WTC11 (cell line): Measurements from ENCODE around the gene TIGD7. TPM values are rescaled to one million over a fixed set of nuclear protein-coding genes. Genes with fewer than 3 reads are reported as not detected.

Experiments
- ATAC-seq: fragments of 200-7000 bp; cut with Tn5 transposase; 2 replicates; pipeline ENCODE4 v1.10.0; 2021; ENCODE audit warnings: mild to moderate bottlenecking, moderate library complexity
- CTCF ChIA-PET: fragments of 300-600 bp; sonication (Branson Sonifier 250); formaldehyde crosslinking; loops from one replicate; lab custom pipeline; 2021; ENCODE audit warnings: antibody characterized with exemption; lab: Charles Lee
- POLR2A ChIA-PET: fragments of 350-600 bp; sonication (Branson Sonifier 250); formaldehyde crosslinking; loops from one replicate; lab custom pipeline; 2021; ENCODE audit warnings: antibody characterized with exemption; lab: Charles Lee
- DNase-seq: peaks from one replicate; pipeline ENCODE4 v3.0.0; 2021; ENCODE audit warnings: low spot score
- H3K27ac Mint-ChIP-seq: 2 replicates; pipeline ENCODE4 v1.8.0; 2021; ENCODE audit warnings: mixed read lengths
- H3K27me3 Mint-ChIP-seq: 2 replicates; pipeline ENCODE4 v1.8.0; 2021; ENCODE audit warnings: low read depth, mild to moderate bottlenecking, moderate library complexity, mixed read lengths
- H3K36me3 Mint-ChIP-seq: 2 replicates; pipeline ENCODE4 v1.8.0; 2021; ENCODE audit warnings: mixed read lengths
- H3K4me1 Mint-ChIP-seq: 2 replicates; pipeline ENCODE4 v1.8.0; 2022; ENCODE audit warnings: mixed read lengths
- H3K4me3 Mint-ChIP-seq: 2 replicates; pipeline ENCODE4 v1.8.0; 2021; ENCODE audit warnings: mild to moderate bottlenecking, moderate library complexity, mixed read lengths
- H3K9me3 Mint-ChIP-seq: 2 replicates; pipeline ENCODE4 v1.8.0; 2021; ENCODE audit warnings: mixed read lengths
- ESRRA ChIP-seq: sonication (generic); formaldehyde crosslinking; IDR thresholded peaks from 2 replicates; pipeline ENCODE4 v1.8.1; 2022; ENCODE audit warnings: mild to moderate bottlenecking, missing genetic modification reagents, borderline replicate concordance
- ETV6 ChIP-seq: sonication (generic); formaldehyde crosslinking; IDR thresholded peaks from 2 replicates; pipeline ENCODE4 v1.8.1; 2022; ENCODE audit warnings: mild to moderate bottlenecking, missing genetic modification reagents
- FOXP1 ChIP-seq: sonication (generic); formaldehyde crosslinking; IDR thresholded peaks from 2 replicates; pipeline ENCODE4 v1.8.0; 2022; ENCODE audit warnings: missing genetic modification reagents, mild to moderate bottlenecking, moderate library complexity, borderline replicate concordance
- HMGA2 ChIP-seq: fragments of 250-450 bp; sonication (Bioruptor Pico); IDR thresholded peaks from 2 replicates; pipeline ENCODE4 v1.4.0; 2021; ENCODE audit warnings: mild to moderate bottlenecking, moderate library complexity
- JUN ChIP-seq: sonication (generic); formaldehyde crosslinking; IDR thresholded peaks from 2 replicates; pipeline ENCODE4 v1.8.0; 2023; ENCODE audit warnings: mild to moderate bottlenecking, missing genetic modification reagents
- KAT7 ChIP-seq: sonication (generic); formaldehyde crosslinking; IDR thresholded peaks from 2 replicates; pipeline ENCODE4 v1.8.1; 2023; ENCODE audit warnings: missing genetic modification reagents, mild to moderate bottlenecking, borderline replicate concordance
- RORB ChIP-seq: fragments of 250-450 bp; sonication (Bioruptor Pico); IDR thresholded peaks from 2 replicates; pipeline ENCODE4 v1.9.0; 2021; ENCODE audit warnings: mild to moderate bottlenecking
- SMAD3 ChIP-seq: sonication (generic); formaldehyde crosslinking; IDR thresholded peaks from 2 replicates; pipeline ENCODE4 v1.8.0; 2022; ENCODE audit warnings: missing genetic modification reagents, mild to moderate bottlenecking, borderline replicate concordance
- SMAD4 ChIP-seq: sonication (generic); formaldehyde crosslinking; IDR thresholded peaks from 2 replicates; pipeline ENCODE4 v1.8.0; 2022; ENCODE audit warnings: mild to moderate bottlenecking, missing genetic modification reagents
- TCF7 ChIP-seq: sonication (generic); formaldehyde crosslinking; IDR thresholded peaks from 2 replicates; pipeline ENCODE4 v1.8.0; 2022; ENCODE audit warnings: mild to moderate bottlenecking, low read depth, missing genetic modification reagents, moderate library complexity
- TEAD1 ChIP-seq: sonication (generic); formaldehyde crosslinking; IDR thresholded peaks from 2 replicates; pipeline ENCODE4 v1.8.0; 2022; ENCODE audit warnings: mild to moderate bottlenecking, missing genetic modification reagents
- ZNF232 ChIP-seq: sonication (generic); formaldehyde crosslinking; IDR thresholded peaks from 2 replicates; pipeline ENCODE4 v1.8.0; 2022; ENCODE audit warnings: mild to moderate bottlenecking, missing genetic modification reagents
- ZNF396 ChIP-seq: fragments of 250-450 bp; sonication (Bioruptor Pico); IDR thresholded peaks from 2 replicates; pipeline ENCODE4 v1.8.0; 2021; ENCODE audit warnings: mild to moderate bottlenecking, moderate library complexity, borderline replicate concordance
- ZNF423 ChIP-seq: fragments of 250-450 bp; sonication (Bioruptor Pico); IDR thresholded peaks from 2 replicates; pipeline ENCODE4 v2.1.2; 2022; ENCODE audit warnings: mild to moderate bottlenecking, moderate library complexity
- total RNA-seq: library from RNA; stranded (reverse); gene quantifications from 3 replicates; pipeline ENCODE4 v1.2.3, GENCODE V29; 2021
- TF ChIP-seq, protein P1 (sequence below): sonication (generic); formaldehyde crosslinking; IDR thresholded peaks from 2 replicates; pipeline ENCODE4 v1.8.1; 2022; ENCODE audit warnings: low read depth, missing genetic modification reagents, borderline replicate concordance
- TF ChIP-seq, protein P2 (sequence below): fragments of 250-450 bp; sonication (Bioruptor Pico); IDR thresholded peaks from 2 replicates; pipeline ENCODE4 v1.9.0; 2021; ENCODE audit warnings: mild to moderate bottlenecking, borderline replicate concordance
- TF ChIP-seq, protein P3 (sequence below): fragments of 250-450 bp; sonication (Bioruptor Pico); conservative IDR thresholded peaks from 2 replicates; pipeline ENCODE4 v1.9.0; 2021; ENCODE audit warnings: mild to moderate bottlenecking
- TF ChIP-seq, protein P4 (sequence below): fragments of 250-450 bp; sonication (Bioruptor Pico); IDR thresholded peaks from 2 replicates; pipeline ENCODE4 v1.9.0; 2021; ENCODE audit warnings: moderate library complexity, mild to moderate bottlenecking, inconsistent platforms, borderline replicate concordance
- TF ChIP-seq, protein P5 (sequence below): sonication (generic); formaldehyde crosslinking; IDR thresholded peaks from 2 replicates; pipeline ENCODE4 v1.8.0; 2022; ENCODE audit warnings: mild to moderate bottlenecking, missing genetic modification reagents
- TF ChIP-seq, protein P6 (sequence below): sonication (generic); formaldehyde crosslinking; IDR thresholded peaks from 2 replicates; pipeline ENCODE4 v1.8.1; 2023; ENCODE audit warnings: mild to moderate bottlenecking, missing genetic modification reagents

TIGD7 gene
- total RNA-seq, 1 experiment from 2014 or later: 7.0 TPM

DNA sequence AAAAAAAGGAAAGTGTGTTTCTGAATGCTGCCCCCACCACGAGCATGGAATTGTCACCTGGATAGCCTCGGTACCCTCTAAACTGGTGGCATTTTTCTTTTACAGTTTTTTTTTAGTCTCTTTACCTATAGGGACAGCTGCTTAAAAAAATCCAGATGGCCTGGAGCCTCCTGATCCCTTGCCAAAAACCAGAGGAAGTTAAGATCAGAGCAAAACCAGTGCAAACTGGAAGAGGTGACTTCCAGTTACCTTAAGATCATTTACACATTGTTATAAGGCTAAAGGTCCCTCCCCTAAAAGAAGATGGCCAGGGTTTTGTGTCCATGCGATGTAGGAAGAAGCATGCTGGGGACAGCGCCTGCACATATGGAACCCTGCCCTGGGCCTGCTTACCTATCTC, 52.3 kb downstream of the TIGD7 start:
- ATAC-seq (no peak), DNase-seq (no peak)
- TF ChIP-seq ESRRA (CRISPR knock-in tag) (no peak), SMAD3 (no peak), SMAD4 (no peak), ETV6 (CRISPR knock-in tag) (no peak), KAT7 (CRISPR knock-in tag) (no peak), TCF7 (CRISPR knock-in tag) (no peak)
- ChIA-PET CTCF (interaction anchor here (1.6 kb wide), 1 partner anchor 14 kb away, joined by 5 read pairs; no protein-coding TSS in a partner anchor), POLR2A (no interaction called here)
- Mint-ChIP-seq H3K4me3 (no peak overlapping the region), H3K27me3 (peaks cover 58% of the 10 kb centered on the region), H3K9me3 (peaks cover 13% of the 10 kb centered on the region), H3K27ac (no peak overlapping the region), H3K36me3 (no peaks in the 10 kb centered on the region), H3K4me1 (no peaks in the 10 kb centered on the region)

DNA sequence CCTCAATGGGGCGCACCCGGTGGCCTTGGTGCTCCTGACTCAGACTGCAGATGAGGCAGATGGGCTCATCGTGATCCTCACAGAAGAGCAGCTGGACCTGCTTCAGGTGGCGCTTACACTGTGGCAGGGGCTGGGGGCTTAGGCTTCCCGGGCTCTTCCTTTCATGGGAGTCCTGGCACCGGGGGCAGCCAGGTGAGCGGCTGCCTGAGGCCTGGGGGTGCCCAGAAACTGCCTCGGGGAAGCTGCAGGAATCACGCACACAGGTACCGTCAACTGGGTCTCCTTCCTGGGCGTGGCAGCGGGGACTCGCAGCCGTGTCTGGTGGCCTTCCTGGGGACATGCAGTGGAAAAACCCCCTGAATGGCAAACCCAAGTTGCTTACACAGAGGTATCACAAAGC, 55.8 kb downstream of the TIGD7 start:
- Mint-ChIP-seq H3K4me3 (no peak overlapping the region), H3K36me3 (no peaks in the 10 kb centered on the region), H3K9me3 (peaks cover 26% of the 10 kb centered on the region), H3K4me1 (no peaks in the 10 kb centered on the region), H3K27ac (no peak overlapping the region), H3K27me3 (peaks cover 50% of the 10 kb centered on the region)
- ATAC-seq (no peak), DNase-seq (no peak)
- no peak for TF ChIP-seq RORB (CRISPR knock-in tag)
- TF ChIP-seq, protein P1, sequence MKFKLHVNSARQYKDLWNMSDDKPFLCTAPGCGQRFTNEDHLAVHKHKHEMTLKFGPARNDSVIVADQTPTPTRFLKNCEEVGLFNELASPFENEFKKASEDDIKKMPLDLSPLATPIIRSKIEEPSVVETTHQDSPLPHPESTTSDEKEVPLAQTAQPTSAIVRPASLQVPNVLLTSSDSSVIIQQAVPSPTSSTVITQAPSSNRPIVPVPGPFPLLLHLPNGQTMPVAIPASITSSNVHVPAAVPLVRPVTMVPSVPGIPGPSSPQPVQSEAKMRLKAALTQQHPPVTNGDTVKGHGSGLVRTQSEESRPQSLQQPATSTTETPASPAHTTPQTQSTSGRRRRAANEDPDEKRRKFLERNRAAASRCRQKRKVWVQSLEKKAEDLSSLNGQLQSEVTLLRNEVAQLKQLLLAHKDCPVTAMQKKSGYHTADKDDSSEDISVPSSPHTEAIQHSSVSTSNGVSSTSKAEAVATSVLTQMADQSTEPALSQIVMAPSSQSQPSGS (CRISPR knock-in tag): no peak
- TF ChIP-seq ZNF396: no peak
- ChIA-PET CTCF (interaction anchor here (1.5 kb wide), 1 partner anchor 15 kb away, joined by 3 read pairs; no protein-coding TSS in a partner anchor), POLR2A (no interaction called here)

DNA sequence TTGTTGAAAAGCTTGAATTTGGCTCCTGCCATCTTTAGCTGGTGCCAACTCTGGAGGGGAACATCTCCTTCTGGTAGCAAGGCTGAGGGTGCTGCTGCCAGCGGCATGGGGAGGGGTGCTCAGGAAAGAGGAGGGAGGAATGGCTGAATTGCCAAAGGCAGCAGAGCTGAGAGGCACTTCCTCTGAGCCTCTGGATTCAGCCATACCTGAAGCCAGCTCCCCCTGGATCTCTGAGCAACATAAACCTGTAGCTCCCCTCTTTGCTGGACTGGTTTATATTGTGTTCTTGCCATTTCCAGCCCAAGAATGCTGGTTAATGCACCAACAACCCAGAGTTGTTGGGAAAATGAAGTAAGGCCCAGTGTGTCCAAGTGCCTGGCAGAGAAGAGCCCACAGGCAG, 56.2 kb downstream of the TIGD7 start:
- no peak overlapping the region for H3K27ac Mint-ChIP-seq
- peaks cover 55% of the 10 kb centered on the region for H3K27me3 Mint-ChIP-seq
- H3K4me3 Mint-ChIP-seq: no peak overlapping the region
- POLR2A ChIA-PET: no interaction called here
- DNase-seq (no peak), ATAC-seq (no peak)
- no peaks in the 10 kb centered on the region for H3K4me1 Mint-ChIP-seq
- peaks cover 2% of the 10 kb centered on the region; the same call in 1 of the 2 replicates for H3K36me3 Mint-ChIP-seq
- peaks cover 29% of the 10 kb centered on the region for H3K9me3 Mint-ChIP-seq
- CTCF ChIA-PET: interaction anchor here (1.5 kb wide), 1 partner anchor 16 kb away, joined by 3 read pairs; no protein-coding TSS in a partner anchor
- TF ChIP-seq HMGA2 (CRISPR knock-in tag): no peak
- TF ChIP-seq, protein P2, sequence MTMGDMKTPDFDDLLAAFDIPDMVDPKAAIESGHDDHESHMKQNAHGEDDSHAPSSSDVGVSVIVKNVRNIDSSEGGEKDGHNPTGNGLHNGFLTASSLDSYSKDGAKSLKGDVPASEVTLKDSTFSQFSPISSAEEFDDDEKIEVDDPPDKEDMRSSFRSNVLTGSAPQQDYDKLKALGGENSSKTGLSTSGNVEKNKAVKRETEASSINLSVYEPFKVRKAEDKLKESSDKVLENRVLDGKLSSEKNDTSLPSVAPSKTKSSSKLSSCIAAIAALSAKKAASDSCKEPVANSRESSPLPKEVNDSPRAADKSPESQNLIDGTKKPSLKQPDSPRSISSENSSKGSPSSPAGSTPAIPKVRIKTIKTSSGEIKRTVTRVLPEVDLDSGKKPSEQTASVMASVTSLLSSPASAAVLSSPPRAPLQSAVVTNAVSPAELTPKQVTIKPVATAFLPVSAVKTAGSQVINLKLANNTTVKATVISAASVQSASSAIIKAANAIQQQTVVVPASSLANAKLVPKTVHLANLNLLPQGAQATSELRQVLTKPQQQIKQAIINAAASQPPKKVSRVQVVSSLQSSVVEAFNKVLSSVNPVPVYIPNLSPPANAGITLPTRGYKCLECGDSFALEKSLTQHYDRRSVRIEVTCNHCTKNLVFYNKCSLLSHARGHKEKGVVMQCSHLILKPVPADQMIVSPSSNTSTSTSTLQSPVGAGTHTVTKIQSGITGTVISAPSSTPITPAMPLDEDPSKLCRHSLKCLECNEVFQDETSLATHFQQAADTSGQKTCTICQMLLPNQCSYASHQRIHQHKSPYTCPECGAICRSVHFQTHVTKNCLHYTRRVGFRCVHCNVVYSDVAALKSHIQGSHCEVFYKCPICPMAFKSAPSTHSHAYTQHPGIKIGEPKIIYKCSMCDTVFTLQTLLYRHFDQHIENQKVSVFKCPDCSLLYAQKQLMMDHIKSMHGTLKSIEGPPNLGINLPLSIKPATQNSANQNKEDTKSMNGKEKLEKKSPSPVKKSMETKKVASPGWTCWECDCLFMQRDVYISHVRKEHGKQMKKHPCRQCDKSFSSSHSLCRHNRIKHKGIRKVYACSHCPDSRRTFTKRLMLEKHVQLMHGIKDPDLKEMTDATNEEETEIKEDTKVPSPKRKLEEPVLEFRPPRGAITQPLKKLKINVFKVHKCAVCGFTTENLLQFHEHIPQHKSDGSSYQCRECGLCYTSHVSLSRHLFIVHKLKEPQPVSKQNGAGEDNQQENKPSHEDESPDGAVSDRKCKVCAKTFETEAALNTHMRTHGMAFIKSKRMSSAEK: no peak
- no peak for TF ChIP-seq ZNF232 (CRISPR knock-in tag)
- no peak for TF ChIP-seq FOXP1 (CRISPR knock-in tag)
- TF ChIP-seq, protein P3, sequence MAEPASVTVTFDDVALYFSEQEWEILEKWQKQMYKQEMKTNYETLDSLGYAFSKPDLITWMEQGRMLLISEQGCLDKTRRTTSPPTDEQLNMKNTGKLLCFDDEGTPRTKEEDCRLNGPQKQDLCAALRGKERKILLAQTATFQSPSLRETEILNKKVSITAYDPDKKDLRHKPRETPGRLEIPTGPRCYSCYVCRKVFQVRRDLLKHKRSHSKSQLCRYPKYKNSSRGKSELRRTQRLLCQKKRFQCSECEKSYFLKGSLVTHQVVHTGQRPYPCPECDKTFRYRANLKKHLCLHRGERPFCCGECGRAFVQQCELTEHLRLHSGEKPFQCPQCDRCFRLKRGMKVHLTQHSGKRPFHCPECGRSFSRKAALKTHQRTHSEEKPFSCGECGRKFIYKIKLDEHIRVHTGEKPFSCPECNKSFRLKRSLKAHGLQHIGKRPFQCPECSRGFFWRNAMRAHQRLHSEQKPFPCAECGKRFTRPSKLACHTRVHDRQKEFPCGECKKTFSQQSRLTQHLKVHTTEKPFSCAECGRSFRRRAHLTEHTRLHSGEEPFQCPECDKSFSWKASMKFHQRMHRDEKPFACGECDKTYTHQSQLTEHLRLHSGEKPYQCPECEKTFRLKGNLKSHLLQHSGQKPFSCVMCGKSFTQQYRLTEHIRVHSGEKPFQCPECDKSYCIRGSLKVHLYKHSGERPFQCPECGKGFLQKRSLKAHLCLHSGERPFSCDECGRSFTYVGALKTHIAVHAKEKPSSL (CRISPR knock-in tag): no peak
- no peak for TF ChIP-seq TEAD1 (CRISPR knock-in tag)
- TF ChIP-seq, protein P4, sequence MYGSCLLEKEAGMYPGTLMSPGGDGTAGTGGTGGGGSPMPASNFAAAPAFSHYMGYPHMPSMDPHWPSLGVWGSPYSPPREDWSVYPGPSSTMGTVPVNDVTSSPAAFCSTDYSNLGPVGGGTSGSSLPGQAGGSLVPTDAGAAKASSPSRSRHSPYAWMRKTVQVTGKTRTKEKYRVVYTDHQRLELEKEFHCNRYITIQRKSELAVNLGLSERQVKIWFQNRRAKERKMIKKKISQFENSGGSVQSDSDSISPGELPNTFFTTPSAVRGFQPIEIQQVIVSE (CRISPR knock-in tag): no peak
- no peak for TF ChIP-seq ZNF423 (CRISPR knock-in tag)
- TF ChIP-seq JUN (CRISPR knock-in tag): no peak
- TF ChIP-seq, protein P5, sequence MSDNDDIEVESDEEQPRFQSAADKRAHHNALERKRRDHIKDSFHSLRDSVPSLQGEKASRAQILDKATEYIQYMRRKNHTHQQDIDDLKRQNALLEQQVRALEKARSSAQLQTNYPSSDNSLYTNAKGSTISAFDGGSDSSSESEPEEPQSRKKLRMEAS (CRISPR knock-in tag): no peak
- no peak for TF ChIP-seq KAT7 (CRISPR knock-in tag)
- TF ChIP-seq, protein P6, sequence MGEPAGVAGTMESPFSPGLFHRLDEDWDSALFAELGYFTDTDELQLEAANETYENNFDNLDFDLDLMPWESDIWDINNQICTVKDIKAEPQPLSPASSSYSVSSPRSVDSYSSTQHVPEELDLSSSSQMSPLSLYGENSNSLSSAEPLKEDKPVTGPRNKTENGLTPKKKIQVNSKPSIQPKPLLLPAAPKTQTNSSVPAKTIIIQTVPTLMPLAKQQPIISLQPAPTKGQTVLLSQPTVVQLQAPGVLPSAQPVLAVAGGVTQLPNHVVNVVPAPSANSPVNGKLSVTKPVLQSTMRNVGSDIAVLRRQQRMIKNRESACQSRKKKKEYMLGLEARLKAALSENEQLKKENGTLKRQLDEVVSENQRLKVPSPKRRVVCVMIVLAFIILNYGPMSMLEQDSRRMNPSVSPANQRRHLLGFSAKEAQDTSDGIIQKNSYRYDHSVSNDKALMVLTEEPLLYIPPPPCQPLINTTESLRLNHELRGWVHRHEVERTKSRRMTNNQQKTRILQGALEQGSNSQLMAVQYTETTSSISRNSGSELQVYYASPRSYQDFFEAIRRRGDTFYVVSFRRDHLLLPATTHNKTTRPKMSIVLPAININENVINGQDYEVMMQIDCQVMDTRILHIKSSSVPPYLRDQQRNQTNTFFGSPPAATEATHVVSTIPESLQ (CRISPR knock-in tag): no peak
